ENCODE data around the gene BGN.

- TF ChIP-seq EZH2 (IDR thresholded peaks at IDR 0.05; ENCODE audit: insufficient read depth, poor library complexity, severe bottlenecking) (no peak), EZH2phosphoT487 (IDR thresholded peaks at IDR 0.05; ENCODE audit: insufficient read depth, low read depth) (no peak)
Observed at GRCh38 chrX:153554519-153555167, 59.9 kb downstream of the BGN start.

All from GM23248 (cell line).